HUES64 (cell line): ENCODE data around the gene ALKAL2.
"Not testable (repeated sequence)": the region's sequence is repeated elsewhere in the genome, so short reads cannot be mapped to it uniquely, and the experiment has no call there.

ENCODE experiments used
- H3K27ac ChIP-seq: 2 replicates; pipeline ENCODE4 v1.7.0; 2013; ENCODE audit warnings: low read depth, low read length, inconsistent platforms
- H3K27me3 ChIP-seq: 2 replicates; pipeline ENCODE4 v1.6.1; 2013; ENCODE audit warnings: mild to moderate bottlenecking, low read length; ENCODE audit not compliant: insufficient read depth
- H3K36me3 ChIP-seq: 2 replicates; pipeline ENCODE4 v1.6.1; 2013; ENCODE audit warnings: mild to moderate bottlenecking, low read length; ENCODE audit not compliant: insufficient read depth
- H3K4me1 ChIP-seq: 2 replicates; pipeline ENCODE4 v1.6.1; 2013; ENCODE audit warnings: mild to moderate bottlenecking, low read length, moderate library complexity; ENCODE audit not compliant: insufficient read depth
- H3K4me3 ChIP-seq: 2 replicates; pipeline ENCODE4 v1.5.1; 2013; ENCODE audit warnings: mild to moderate bottlenecking, low read length, moderate library complexity
- H3K9ac ChIP-seq: 2 replicates; pipeline ENCODE4 v1.6.1; 2013; ENCODE audit warnings: mild to moderate bottlenecking, low read depth, low read length
- H3K9me3 ChIP-seq: 2 replicates; pipeline ENCODE4 v1.6.1; 2013; ENCODE audit warnings: low read depth, low read length; ENCODE audit not compliant: insufficient read depth
- WGBS: fragments of 150-250, 120-280 bp; methylation state at CpG from one replicate; pipeline ENCODE4 v1.1.7; 2013; ENCODE audit warnings: missing lambda C conversion rate; 5-methylcytosine and 5-hydroxymethylcytosine counted together

ALKAL2 gene

DNA sequence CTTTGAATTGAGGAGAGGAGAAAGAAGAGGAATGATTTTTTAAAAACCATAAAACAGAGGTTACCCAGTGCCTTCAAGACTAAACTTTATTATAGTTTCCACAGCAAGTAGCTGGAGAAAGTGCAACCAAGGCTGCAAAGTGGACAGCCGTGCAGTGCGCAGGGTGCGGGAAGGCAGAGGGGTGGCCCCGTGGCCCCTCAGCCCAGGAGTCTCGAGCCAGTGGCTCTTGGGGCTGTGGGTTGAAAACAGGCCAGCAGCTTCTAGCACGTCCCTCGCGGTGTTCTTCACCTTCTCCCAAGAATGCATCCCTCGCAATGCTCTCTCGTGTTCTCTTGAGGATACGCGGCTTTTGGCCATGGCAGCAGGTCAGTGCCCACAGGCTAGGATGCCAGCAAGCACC lies 28.5 kb upstream of the ALKAL2 start:
- Histone ChIP-seq H3K27me3 (no peaks in the 10 kb centered on the region), H3K36me3 (no peaks in the 10 kb centered on the region), H3K27ac (no peak overlapping the region), H3K9ac (no peak overlapping the region), H3K9me3 (no peaks in the 10 kb centered on the region), H3K4me3 (no peak overlapping the region), H3K4me1 (peaks cover 16% of the 10 kb centered on the region; the same call in 1 of the 2 replicates)
- 96% methylated on average over 12 of the region's 12 CpGs for whole genome bisulfite sequencing

GRCh38 chr2:315925-316324 lies 28.0 kb upstream of the ALKAL2 start:
- H3K9ac ChIP-seq, H3K27me3 ChIP-seq, H3K36me3 ChIP-seq, H3K9me3 ChIP-seq, H3K4me3 ChIP-seq, H3K27ac ChIP-seq: not testable (repeated sequence)
- peaks cover 20% of the 10 kb centered on the region; the same call in 1 of the 2 replicates for H3K4me1 ChIP-seq
- 86% methylated on average over 6 of the region's 6 CpGs for WGBS

DNA sequence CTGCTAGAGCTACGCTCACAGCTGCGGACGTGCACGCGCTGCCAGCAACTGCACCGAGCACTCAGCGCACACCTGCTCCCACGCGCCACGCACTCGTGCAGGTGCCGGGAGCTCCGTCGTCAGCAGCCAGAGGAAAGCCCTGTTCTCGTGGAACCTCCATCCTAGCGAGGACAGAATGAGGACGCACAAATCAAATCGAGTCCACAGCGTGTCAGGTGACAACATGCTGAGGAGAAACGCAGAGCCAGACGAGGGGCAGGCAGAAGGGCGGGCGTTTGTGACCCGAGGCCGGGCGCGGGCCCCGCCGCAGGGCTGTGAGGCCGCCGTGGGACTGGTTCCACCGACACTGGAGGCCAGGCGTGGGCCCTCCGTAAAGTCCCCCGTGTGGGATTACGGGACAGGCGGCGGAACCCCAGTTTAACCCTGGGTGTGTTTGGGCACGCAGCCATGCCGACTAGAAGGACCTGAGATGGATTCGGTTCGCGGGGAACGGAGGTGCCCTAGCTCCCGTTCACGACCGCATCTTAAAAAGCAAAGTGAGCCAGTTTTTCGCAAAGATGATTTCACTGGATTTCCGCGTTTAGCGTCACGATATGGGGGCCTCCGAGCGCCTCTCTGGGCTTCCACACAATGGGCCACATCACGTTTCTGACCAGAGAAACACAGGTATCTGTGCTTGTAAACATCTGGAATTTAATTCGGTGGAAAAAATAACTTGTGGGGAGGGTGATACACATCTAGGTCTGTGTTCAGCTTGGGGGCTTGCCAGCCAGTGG lies 26.9 kb upstream of the ALKAL2 start:
- 94% methylated on average over 56 of the region's 56 CpGs for WGBS

GRCh38 chr2:313991-314390 lies 26.1 kb upstream of the ALKAL2 start:
- H3K4me3 ChIP-seq, result no peak overlapping the region
- no peaks in the 10 kb centered on the region for H3K27me3 ChIP-seq
- H3K36me3 ChIP-seq, result no peaks in the 10 kb centered on the region
- no peak overlapping the region for H3K27ac ChIP-seq
- H3K4me1 ChIP-seq, result peaks cover 35% of the 10 kb centered on the region
- H3K9ac ChIP-seq, result no peak overlapping the region
- H3K9me3 ChIP-seq, result no peaks in the 10 kb centered on the region
- WGBS, result 82% methylated on average over 14 of the region's 14 CpGs

More for the DNA sequence above, 26.9 kb upstream of the ALKAL2 start:
- Histone ChIP-seq H3K9me3 (no peaks in the 10 kb centered on the region), H3K36me3 (no peaks in the 10 kb centered on the region), H3K27ac (no peak overlapping the region), H3K4me1 (peaks cover 29% of the 10 kb centered on the region), H3K27me3 (no peaks in the 10 kb centered on the region), H3K4me3 (no peak overlapping the region), H3K9ac (no peak overlapping the region)

GRCh38 chr2:310994-311393 lies 23.1 kb upstream of the ALKAL2 start:
- Histone ChIP-seq H3K4me3 (no peak overlapping the region), H3K27ac (no peak overlapping the region), H3K27me3 (no peaks in the 10 kb centered on the region), H3K4me1 (peaks cover 22% of the 10 kb centered on the region), H3K36me3 (no peaks in the 10 kb centered on the region), H3K9me3 (no peaks in the 10 kb centered on the region), H3K9ac (no peak overlapping the region)
- WGBS, result 97% methylated on average over 4 of the region's 5 CpGs

DNA sequence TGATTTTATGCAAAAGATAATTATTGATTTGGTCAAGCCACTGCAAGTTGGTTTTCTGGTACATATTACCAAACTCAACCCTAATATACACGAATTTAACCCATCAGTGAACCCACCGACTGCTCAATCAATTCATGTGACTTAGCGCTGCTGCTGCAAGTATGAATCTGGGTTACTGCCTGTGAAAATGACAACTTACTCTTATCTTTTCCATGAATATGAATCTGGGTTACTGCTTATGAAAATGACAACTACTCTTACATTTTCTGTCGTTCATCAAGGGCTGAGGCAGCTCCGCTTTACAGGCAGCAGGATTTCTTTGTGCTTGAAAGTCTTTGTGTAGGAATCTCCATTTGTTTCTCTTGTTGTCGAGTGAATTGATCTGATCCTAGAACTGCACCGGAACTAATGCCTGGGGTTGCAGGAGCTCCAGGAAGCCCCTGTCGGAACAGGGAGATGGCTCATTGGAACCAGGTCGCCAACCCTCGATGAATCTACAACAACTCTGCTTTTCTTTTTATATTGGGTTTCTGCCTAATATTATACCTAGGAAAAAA lies 22.1 kb upstream of the ALKAL2 start:
- Histone ChIP-seq H3K4me1 (peaks cover 22% of the 10 kb centered on the region), H3K9ac (peak overlapping the region; percentile 58), H3K27me3 (no peaks in the 10 kb centered on the region), H3K9me3 (no peaks in the 10 kb centered on the region), H3K4me3 (no peak overlapping the region), H3K27ac (peak overlapping the region; percentile 77), H3K36me3 (no peaks in the 10 kb centered on the region)
- 58% methylated on average over 10 of the region's 10 CpGs for WGBS

- Histone ChIP-seq H3K27ac (peak overlapping the region; percentile 86), H3K4me3 (no peak overlapping the region; the same call in 1 of the 2 replicates)
- WGBS, result 34% methylated on average over 12 of the region's 13 CpGs
Measured at GRCh38 chr2:309148-309953, 21.5 kb upstream of the ALKAL2 start.

DNA sequence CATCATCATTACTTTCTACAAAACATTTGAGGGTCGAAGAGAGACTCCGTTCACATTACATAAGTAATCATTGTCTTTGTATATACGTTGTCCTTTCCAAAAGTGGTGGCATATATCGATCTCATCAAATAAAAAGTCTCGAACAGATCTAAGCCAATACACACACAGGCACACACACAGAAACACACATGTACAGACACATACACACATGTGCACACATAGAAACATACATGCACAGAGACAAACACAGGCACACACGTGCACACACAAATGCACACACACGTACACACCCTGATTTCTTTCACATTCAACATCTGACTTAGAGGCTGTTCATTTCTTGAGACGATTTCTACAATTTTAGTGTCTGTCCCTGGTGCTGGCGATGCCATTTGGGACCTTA lies 17.5 kb upstream of the ALKAL2 start:
- Histone ChIP-seq H3K27me3 (no peaks in the 10 kb centered on the region), H3K4me1 (peaks cover 14% of the 10 kb centered on the region), H3K9me3 (0 out of 2 replicates have a peak, but pooled peaks cover 2% of the 10 kb centered on the region), H3K4me3 (no peak overlapping the region), H3K36me3 (no peaks in the 10 kb centered on the region), H3K27ac (no peak overlapping the region), H3K9ac (no peak overlapping the region)
- 87% methylated on average over 9 of the region's 9 CpGs for WGBS

More at GRCh38 chr2:309148-309953, 21.5 kb upstream of the ALKAL2 start:
- no peaks in the 10 kb centered on the region for H3K36me3 ChIP-seq
- peak overlapping the region; percentile 58 for H3K9ac ChIP-seq
- H3K27me3 ChIP-seq, result no peaks in the 10 kb centered on the region
- no peaks in the 10 kb centered on the region for H3K9me3 ChIP-seq
- H3K4me1 ChIP-seq, result peaks cover 22% of the 10 kb centered on the region

GRCh38 chr2:296354-296753 lies 8.5 kb upstream of the ALKAL2 start:
- WGBS, result 93% methylated on average over 3 of the region's 3 CpGs
- Histone ChIP-seq H3K4me3 (no peak overlapping the region), H3K27ac (no peak overlapping the region), H3K4me1 (no peaks in the 10 kb centered on the region), H3K9me3 (no peaks in the 10 kb centered on the region), H3K36me3 (no peaks in the 10 kb centered on the region), H3K27me3 (peaks cover 15% of the 10 kb centered on the region), H3K9ac (no peak overlapping the region)

DNA sequence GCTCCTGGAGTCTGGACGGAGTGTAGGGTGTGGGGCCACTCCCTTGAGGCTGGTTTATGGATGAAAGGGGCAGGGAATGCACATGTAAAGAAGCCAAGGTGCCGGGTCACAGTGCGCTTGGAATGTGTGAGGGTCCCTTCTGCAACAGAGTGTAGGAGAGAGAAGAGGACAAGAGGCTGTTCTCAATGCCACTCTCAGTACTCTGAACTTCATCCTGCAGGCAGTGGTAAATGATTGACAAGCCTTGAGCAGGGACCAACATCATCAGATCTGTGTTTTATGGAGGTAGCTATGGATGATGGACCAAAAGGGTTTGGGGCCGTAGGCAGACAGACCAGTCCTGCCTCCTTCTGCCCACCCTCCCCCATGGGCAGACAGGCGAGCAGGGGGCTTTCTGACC lies 7.2 kb upstream of the ALKAL2 start:
- 87% methylated on average over 5 of the region's 5 CpGs for WGBS
- H3K9ac ChIP-seq, result no peak overlapping the region

DNA sequence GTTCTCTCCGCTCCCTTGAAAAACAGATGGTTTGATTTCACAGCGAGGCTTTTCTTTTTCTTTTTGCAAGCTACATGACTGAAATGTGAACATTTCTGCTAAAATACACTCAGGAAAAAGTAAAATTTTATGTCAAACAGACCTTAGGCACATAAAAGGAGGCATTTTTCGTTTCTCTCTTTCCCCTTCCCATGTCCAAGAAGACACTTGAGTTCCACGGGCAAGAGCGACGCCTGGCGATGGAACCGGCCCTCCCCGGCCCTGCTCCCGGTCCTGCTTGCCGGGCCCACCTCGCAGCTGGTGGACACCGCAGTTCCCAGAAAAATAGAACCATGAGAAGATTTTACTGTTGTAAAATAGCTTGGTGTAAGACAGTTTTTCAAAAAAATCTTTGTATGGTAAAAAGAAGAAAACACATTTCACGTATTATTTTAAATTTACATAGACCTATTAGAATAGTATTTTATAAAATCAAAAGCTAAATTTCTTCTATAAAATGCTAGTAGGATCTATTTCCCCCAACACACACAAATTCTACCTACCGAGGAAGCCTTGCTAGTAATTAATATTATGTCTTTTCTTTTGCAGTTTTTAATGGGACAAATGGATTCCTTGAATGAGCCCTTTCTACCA lies 2.3 kb upstream of the ALKAL2 start:
- Histone ChIP-seq H3K4me1 (peaks cover 18% of the 10 kb centered on the region), H3K27ac (no peak overlapping the region), H3K27me3 (peaks cover 73% of the 10 kb centered on the region), H3K4me3 (peak overlapping the region; percentile 60), H3K36me3 (no peaks in the 10 kb centered on the region), H3K9me3 (no peaks in the 10 kb centered on the region), H3K9ac (no peak overlapping the region)
- 3% methylated on average over 13 of the region's 15 CpGs for WGBS

More for the DNA sequence above, 7.2 kb upstream of the ALKAL2 start:
- H3K9me3 ChIP-seq, result no peaks in the 10 kb centered on the region
- H3K4me1 ChIP-seq, result no peaks in the 10 kb centered on the region
- H3K36me3 ChIP-seq, result no peaks in the 10 kb centered on the region
- no peak overlapping the region for H3K27ac ChIP-seq
- H3K4me3 ChIP-seq, result no peak overlapping the region
- H3K27me3 ChIP-seq, result peaks cover 28% of the 10 kb centered on the region
